ENCODE measurements around the gene C1QTNF9B.

DNA sequence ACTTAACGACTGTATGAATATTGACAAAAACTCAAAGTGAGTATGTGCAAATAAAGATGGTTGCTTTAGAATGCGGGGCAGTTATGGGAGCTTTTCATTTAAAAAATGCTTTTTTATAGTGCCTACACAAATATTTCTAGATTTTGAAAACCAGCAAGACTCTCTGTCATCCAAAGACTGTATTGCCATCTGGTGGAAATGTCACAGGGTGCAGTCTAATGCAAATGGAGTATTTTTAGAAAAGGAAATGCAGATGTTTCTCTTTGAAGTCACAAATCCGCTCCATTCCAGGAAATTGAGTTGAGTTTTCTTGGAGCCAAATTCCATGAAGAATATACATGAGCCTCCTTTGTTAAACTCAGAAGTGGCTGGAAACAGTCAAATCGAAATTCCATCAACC is 2.3 kb upstream of the C1QTNF9B start:
- TF ChIP-seq, protein P1, sequence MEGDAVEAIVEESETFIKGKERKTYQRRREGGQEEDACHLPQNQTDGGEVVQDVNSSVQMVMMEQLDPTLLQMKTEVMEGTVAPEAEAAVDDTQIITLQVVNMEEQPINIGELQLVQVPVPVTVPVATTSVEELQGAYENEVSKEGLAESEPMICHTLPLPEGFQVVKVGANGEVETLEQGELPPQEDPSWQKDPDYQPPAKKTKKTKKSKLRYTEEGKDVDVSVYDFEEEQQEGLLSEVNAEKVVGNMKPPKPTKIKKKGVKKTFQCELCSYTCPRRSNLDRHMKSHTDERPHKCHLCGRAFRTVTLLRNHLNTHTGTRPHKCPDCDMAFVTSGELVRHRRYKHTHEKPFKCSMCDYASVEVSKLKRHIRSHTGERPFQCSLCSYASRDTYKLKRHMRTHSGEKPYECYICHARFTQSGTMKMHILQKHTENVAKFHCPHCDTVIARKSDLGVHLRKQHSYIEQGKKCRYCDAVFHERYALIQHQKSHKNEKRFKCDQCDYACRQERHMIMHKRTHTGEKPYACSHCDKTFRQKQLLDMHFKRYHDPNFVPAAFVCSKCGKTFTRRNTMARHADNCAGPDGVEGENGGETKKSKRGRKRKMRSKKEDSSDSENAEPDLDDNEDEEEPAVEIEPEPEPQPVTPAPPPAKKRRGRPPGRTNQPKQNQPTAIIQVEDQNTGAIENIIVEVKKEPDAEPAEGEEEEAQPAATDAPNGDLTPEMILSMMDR (IDR thresholded peaks at IDR 0.05), result no peak
- TF ChIP-seq POLR2A (IDR thresholded peaks at IDR 0.05), result no peak
- TF ChIP-seq POLR2AphosphoS5 (IDR thresholded peaks at IDR 0.05; ENCODE audit: insufficient read depth in 1 of 2, low read depth in 1 of 2), result no peak

All from vagina (tissue), 2 donors.